Adrenal gland (tissue), 12 donors: ENCODE results near the gene MRFAP1L1. TPM values are rescaled to one million over a fixed set of nuclear protein-coding genes. Genes with fewer than 3 reads are reported as not detected.

Experiments
- DNase-seq, 7 donors: peaks; one replicate each; pipeline ENCODE4 v3.0.0-alpha.2; 2019 to 2020
- H3K27ac ChIP-seq, 5 donors: fragments of 200-600 bp; sonication (generic) in 4 of 5; 1 replicate in 3 of 5; 2 replicates in 2 of 5; pipeline versions ENCODE4 v1.5.1 to v1.8.0; 2016 to 2020; ENCODE audit warnings: mild to moderate bottlenecking in 1 of 5
- H3K27me3 ChIP-seq: fragments of 200-600 bp; 2 replicates; pipeline ENCODE4 v1.8.0; 2021
- H3K36me3 ChIP-seq, 2 donors: fragments of 200-600 bp; replicated peaks in 1 of 2; 1 replicate in 1 of 2; 2 replicates in 1 of 2; pipeline versions ENCODE4 v1.5.1 to v1.8.0; 2018 to 2022
- H3K4me1 ChIP-seq, 2 donors: fragments of 200-600 bp; replicated peaks in 1 of 2; 1 replicate in 1 of 2; 2 replicates in 1 of 2; pipeline versions ENCODE4 v1.5.1 to v1.8.0; 2018 to 2021
- H3K4me3 ChIP-seq, 4 donors: fragments of 200-600 bp; sonication (generic) in 3 of 4; one replicate each; pipeline ENCODE4 v1.5.1; 2016 to 2018
- H3K9me3 ChIP-seq, 3 donors: fragments of 200-600 bp; sonication (generic) in 1 of 3; replicated peaks in 1 of 3; 1 replicate in 2 of 3; 2 replicates in 1 of 3; pipeline versions ENCODE4 v1.5.1 to v1.8.0; 2016 to 2021
- POLR2A ChIP-seq, 2 donors: fragments of 450-650 bp; IDR thresholded peaks; one replicate each; pipeline ENCODE4 v1.6.1; 2017; ENCODE audit warnings: antibody characterized with exemption in 2 of 2, mild to moderate bottlenecking in 2 of 2, moderate library complexity in 1 of 2
- WGBS, 4 donors: extraction: QIAGEN DNeasy Blood & Tissue Kit in 2 of 4; methylation state at CpG; one replicate each; pipeline versions ENCODE4 v1.1.5 to v1.1.7; 2013 to 2017; 5-methylcytosine and 5-hydroxymethylcytosine counted together
- intact Hi-C, 2 donors: fragments of 100-400 bp; cut with DNase I; formaldehyde crosslinking; loops; one replicate each; pipeline versions ENCODE4 v1.14.1 to v1.15.0; 2022 to 2023
- polyA plus RNA-seq, 3 donors: library from polyadenylated mRNA; stranded (reverse); fragments of 200-250 nt in 2 of 3; fragments of 350-450 nt in 1 of 3; fragmentation: Illumina TruSeq in 1 of 3; extraction: RNeasy Lipid Tissue Mini Kit (QIAGEN cat#74804) in 1 of 3; gene quantifications; one replicate each; pipeline ENCODE4 v1.2.3, GENCODE V29; 2013 to 2014
- total RNA-seq, 9 donors: library from RNA; depleted of rRNA in 4 of 9; stranded (reverse); fragments of >200 nt in 4 of 9; fragments of 120-200 nt in 1 of 9; fragmentation: NEBNext Ultra II Directional in 1 of 9; extraction: Animal tissue kit (Norgen Biotek cat#: 25700) in 1 of 9; gene quantifications; one replicate each; pipeline versions ENCODE4 v1.1.0 to v1.2.4, GENCODE V29; 2013 to 2023
- TF ChIP-seq, protein P1 (sequence below), 6 experiments: fragments of 450-650 bp in 4 of 6; fragments of 200-600 bp in 2 of 6; sonication (generic) in 1 of 6; IDR thresholded peaks; 1 replicate in 5 of 6; 2 replicates in 1 of 6; pipeline versions ENCODE4 v1.5.1 to v1.8.0; 2016 to 2021; ENCODE audit warnings: antibody characterized with exemption in 6 of 6, mild to moderate bottlenecking in 2 of 6, moderate library complexity in 1 of 6
- donor health status: healthy with polysubstance abuse.
- donor health status: Bipolar disorder and iron deficiency.
- donor health status: DM: yes; HTN: yes; CAD: no.
- donor health status: DM: no; HTN: no; CAD: no.
- donor health status: DM: no; HTN: no; CAD: no.
- donor health status: DM: yes; HTN: yes; CAD: no.

The MRFAP1L1 gene
- total and polyA plus RNA-seq, 12 donors: 53.0 to 100 (median 63.2) TPM

DNA sequence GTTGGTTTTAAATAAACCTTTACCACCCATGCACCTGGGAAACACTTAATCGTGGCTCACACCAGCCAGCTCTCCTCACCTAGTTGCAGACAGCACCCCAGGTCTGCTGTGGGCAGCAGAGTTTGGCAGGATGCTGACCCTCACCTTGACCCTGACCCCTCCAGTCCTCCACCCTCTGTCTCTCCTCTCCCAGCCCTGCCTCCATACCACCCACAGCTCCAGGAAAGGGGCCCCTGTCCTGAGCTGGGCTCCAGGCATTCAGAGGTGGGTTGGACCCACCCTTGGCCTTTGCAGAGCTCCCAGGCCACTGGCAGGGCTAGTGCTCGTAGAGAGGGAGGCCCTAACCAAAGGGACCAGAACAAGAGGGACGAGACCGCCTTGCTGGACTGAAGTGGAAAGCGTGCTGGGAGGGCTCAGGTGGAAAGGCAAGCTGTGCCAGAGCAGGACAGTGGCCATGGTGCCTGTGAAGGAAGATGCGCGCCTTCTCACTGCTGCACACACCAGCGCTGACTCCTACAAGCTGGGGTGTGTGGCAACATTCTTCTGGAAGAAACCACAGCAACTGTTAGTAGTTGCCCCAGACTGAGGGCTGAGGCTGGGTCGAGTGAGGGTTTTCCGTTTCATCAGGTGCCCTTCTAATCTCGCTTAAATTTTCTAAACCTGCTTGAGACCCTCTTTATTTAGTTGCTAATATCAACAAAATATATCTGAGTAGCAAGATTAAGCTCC, 26.6 kb downstream of the MRFAP1L1 start:
- intact Hi-C loops: no loop called here
- no peak for DNase-seq
- WGBS, 4 donors: 74 to 83% (median 82%) methylated on average over 11 of the region's 11 CpGs
- Histone ChIP-seq H3K36me3 (no peaks in the 10 kb centered on the region), H3K4me1 (no peaks in the 10 kb centered on the region), H3K27ac (no peak overlapping the region), H3K4me3 (no peak overlapping the region), H3K9me3 (no peaks in the 10 kb centered on the region), H3K27me3 (no peaks in the 10 kb centered on the region)
- TF ChIP-seq POLR2A (IDR thresholded peaks at IDR 0.05): no peak
- TF ChIP-seq, protein P1, sequence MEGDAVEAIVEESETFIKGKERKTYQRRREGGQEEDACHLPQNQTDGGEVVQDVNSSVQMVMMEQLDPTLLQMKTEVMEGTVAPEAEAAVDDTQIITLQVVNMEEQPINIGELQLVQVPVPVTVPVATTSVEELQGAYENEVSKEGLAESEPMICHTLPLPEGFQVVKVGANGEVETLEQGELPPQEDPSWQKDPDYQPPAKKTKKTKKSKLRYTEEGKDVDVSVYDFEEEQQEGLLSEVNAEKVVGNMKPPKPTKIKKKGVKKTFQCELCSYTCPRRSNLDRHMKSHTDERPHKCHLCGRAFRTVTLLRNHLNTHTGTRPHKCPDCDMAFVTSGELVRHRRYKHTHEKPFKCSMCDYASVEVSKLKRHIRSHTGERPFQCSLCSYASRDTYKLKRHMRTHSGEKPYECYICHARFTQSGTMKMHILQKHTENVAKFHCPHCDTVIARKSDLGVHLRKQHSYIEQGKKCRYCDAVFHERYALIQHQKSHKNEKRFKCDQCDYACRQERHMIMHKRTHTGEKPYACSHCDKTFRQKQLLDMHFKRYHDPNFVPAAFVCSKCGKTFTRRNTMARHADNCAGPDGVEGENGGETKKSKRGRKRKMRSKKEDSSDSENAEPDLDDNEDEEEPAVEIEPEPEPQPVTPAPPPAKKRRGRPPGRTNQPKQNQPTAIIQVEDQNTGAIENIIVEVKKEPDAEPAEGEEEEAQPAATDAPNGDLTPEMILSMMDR (IDR thresholded peaks at IDR 0.05): no peak

DNA sequence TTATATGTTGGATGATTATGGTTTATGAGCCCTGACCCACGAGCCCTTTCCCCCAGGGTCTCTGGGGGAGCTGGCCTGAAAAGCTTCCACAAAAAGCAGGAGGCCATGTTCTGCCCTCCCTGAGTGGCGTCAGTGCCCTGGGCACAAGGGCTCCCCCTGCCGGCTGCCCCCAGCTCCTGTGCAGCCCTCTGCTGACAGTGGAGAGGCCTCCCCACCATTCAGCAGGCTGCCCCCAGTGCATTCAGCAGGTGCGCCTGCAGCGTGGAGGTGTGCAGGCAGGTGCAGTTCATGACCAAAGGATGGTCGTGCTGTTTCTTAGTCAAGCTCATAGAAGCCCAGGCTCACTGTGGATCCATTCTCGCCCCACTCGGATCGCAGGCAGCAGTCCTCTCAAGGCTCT, 28.5 kb downstream of the MRFAP1L1 start:
- Histone ChIP-seq H3K36me3 (no peaks in the 10 kb centered on the region), H3K4me1 (peaks cover 0 to 10% of the 10 kb centered on the region in 2 donors), H3K4me3 (no peak overlapping the region), H3K9me3 (no peaks in the 10 kb centered on the region), H3K27me3 (no peaks in the 10 kb centered on the region), H3K27ac (no peak overlapping the region)
- intact Hi-C loops: no loop called here
- WGBS, 4 donors: 77 to 89% (median 84%) methylated on average over 7 to 9 of the region's 9 CpGs
- DNase-seq: no peak
- TF ChIP-seq, protein P1 (IDR thresholded peaks at IDR 0.05): no peak
- no peak for TF ChIP-seq POLR2A (IDR thresholded peaks at IDR 0.05)

DNA sequence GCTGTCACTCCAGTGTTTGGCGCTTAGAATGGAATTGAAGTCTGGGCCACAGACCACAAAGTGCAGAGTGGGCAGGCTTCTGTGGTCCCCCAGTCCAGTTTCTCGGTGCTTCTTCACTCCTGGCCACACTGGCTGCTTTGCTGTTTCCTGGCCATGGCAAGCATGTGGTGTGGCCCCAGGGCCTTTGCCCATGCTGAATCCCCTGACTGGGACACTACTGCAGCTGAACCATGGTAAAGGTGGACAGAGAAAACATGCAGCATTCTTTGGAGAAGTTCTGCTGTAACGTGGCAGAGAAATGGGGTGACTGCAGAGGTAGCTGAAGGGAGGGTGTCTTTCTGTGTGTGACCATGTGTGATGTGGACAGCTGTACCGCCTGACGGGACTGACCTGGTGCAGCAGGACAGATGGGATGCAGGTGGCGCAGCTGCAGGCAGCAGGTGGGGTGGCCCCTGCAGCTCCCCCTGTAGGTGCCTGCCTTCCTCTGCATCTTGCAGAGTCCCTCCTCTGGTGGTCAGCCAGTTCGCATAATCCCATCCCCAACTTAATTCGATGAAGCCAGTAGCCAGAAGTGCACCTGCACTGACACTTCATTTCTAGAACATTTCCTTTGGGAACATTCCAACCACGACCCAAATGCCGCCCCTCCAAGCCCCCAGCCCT, 29.2 kb downstream of the MRFAP1L1 start:
- TF ChIP-seq, protein P1 (IDR thresholded peaks at IDR 0.05): no peak
- no peak for TF ChIP-seq POLR2A (IDR thresholded peaks at IDR 0.05)
- DNase-seq: no peak
- 87 to 93% (median 89%) methylated on average over 10 of the region's 10 CpGs for WGBS, 4 donors
- Histone ChIP-seq H3K4me3 (no peak overlapping the region), H3K27ac (no peak overlapping the region), H3K27me3 (no peaks in the 10 kb centered on the region), H3K9me3 (no peaks in the 10 kb centered on the region), H3K4me1 (peaks cover 0 to 17% of the 10 kb centered on the region in 2 donors), H3K36me3 (no peaks in the 10 kb centered on the region)
- intact Hi-C loops: no loop called here

DNA sequence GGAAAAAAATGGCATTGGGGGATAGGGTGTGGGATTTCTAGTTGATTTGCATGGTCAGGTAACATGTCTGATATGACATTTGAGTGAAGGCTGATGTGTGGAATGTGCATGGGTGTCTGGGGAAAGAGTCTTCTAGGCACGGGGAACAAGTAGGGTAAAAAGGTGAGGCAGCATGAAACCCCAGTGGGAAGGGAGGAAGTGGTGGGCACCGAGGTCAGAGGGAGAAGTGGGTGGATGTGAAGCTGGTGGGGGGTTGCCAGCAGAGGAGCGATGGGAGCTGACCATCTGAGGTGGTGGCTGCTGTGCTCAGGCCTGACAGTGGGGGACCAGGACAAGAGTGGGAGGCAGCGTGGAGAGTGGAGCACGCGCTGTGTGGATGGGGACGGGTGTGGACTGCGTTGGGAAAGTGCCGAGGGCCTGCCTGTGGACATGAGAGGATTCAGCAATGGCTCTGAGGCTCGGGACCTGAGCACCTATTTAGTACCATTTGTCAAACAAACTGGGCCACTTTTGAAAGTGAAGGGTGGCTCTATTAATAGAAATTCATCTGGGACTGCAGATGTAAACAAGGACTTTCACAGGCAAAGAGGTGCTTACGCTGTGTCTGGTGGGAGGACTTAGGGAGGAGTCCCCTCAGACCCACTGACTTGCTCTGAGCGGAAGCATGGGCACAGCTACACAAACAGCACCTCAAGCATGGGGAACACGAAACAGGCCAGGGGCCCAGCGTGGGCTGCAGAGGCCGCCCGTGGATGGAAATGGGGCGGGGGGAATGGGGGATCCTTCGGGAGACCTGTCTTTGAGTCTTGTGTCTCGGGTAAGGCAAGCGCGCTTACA, 32.7 kb downstream of the MRFAP1L1 start:
- no peak for DNase-seq
- 88 to 91% (median 89%) methylated on average over 21 of the region's 21 CpGs for WGBS, 4 donors
- Histone ChIP-seq H3K9me3 (no peaks in the 10 kb centered on the region), H3K36me3 (no peaks in the 10 kb centered on the region), H3K27me3 (no peaks in the 10 kb centered on the region), H3K4me1 (peaks cover 16 to 29% of the 10 kb centered on the region in 2 donors), H3K4me3 (no peak overlapping the region), H3K27ac (no peak overlapping the region)
- intact Hi-C loops: no loop called here
- TF ChIP-seq, protein P1 (IDR thresholded peaks at IDR 0.05): no peak
- TF ChIP-seq POLR2A (IDR thresholded peaks at IDR 0.05): no peak
